ENCODE results near the gene ADIPOQ.
"Not testable (repeated sequence)": the region's sequence is repeated elsewhere in the genome, so short reads cannot be mapped to it uniquely, and the experiment has no call there.

ADIPOQ gene

GRCh38 chr3:186869253-186870100, 27.0 kb downstream of the ADIPOQ start:
- H4K20me1 ChIP-seq (ENCODE audit: insufficient read depth, low read length) = no peaks in the 10 kb centered on the region
- no peaks in the 10 kb centered on the region for H3K4me1 ChIP-seq (ENCODE audit: low read length)
- H3K9ac ChIP-seq (ENCODE audit: low read length) = no peak overlapping the region
- no peaks in the 10 kb centered on the region for H3K79me2 ChIP-seq (ENCODE audit: low read length)
- no peak for TF ChIP-seq EZH2phosphoT487 (IDR thresholded peaks at IDR 0.05; ENCODE audit: low read depth)
- TF ChIP-seq CTCF (IDR thresholded peaks at IDR 0.05; ENCODE audit: low read depth, low read length) = no peak
- H3K4me2 ChIP-seq (ENCODE audit: low read length) = no peak overlapping the region
- H3K27ac ChIP-seq (ENCODE audit: low read length) = no peak overlapping the region
- H3K27me3 ChIP-seq (ENCODE audit: low read depth, low read length) = no peaks in the 10 kb centered on the region
- no peak overlapping the region for H3K4me3 ChIP-seq (ENCODE audit: low read length)
- H3K9me3 ChIP-seq (ENCODE audit: insufficient read depth, low read length) = no peaks in the 10 kb centered on the region
- no peaks in the 10 kb centered on the region for H3K36me3 ChIP-seq (replicated peaks; ENCODE audit: low read depth, low read length)
- H2AFZ ChIP-seq (ENCODE audit: low read depth, low read length) = no peak overlapping the region

GRCh38 chr3:186870421-186871201, 28.1 kb downstream of the ADIPOQ start:
- 0 out of 2 replicates have a peak overlapping the region, but pooled peaks have one; percentile 42 for H2AFZ ChIP-seq (ENCODE audit: low read depth, low read length)
- no peaks in the 10 kb centered on the region for H3K36me3 ChIP-seq (replicated peaks; ENCODE audit: low read depth, low read length)
- TF ChIP-seq EZH2phosphoT487 (IDR thresholded peaks at IDR 0.05; ENCODE audit: low read depth) = no peak
- TF ChIP-seq CTCF (IDR thresholded peaks at IDR 0.05; ENCODE audit: low read depth, low read length) = no peak
- no peak overlapping the region for H3K4me3 ChIP-seq (ENCODE audit: low read length)
- no peaks in the 10 kb centered on the region for H3K79me2 ChIP-seq (ENCODE audit: low read length)
- no peak overlapping the region for H3K27ac ChIP-seq (ENCODE audit: low read length)
- H3K27me3 ChIP-seq (ENCODE audit: low read depth, low read length) = no peaks in the 10 kb centered on the region
- H3K4me1 ChIP-seq (ENCODE audit: low read length) = no peaks in the 10 kb centered on the region
- H3K9ac ChIP-seq (ENCODE audit: low read length) = no peak overlapping the region
- H4K20me1 ChIP-seq (ENCODE audit: insufficient read depth, low read length) = no peaks in the 10 kb centered on the region
- H3K4me2 ChIP-seq (ENCODE audit: low read length) = no peak overlapping the region
- no peaks in the 10 kb centered on the region for H3K9me3 ChIP-seq (ENCODE audit: insufficient read depth, low read length)

- TF ChIP-seq CTCF (IDR thresholded peaks at IDR 0.05; ENCODE audit: low read depth, low read length) (no peak), EZH2phosphoT487 (IDR thresholded peaks at IDR 0.05; ENCODE audit: low read depth) (no peak)
- H3K4me3 ChIP-seq (ENCODE audit: low read length) = no peak overlapping the region
- H3K27me3 ChIP-seq (ENCODE audit: low read depth, low read length) = no peaks in the 10 kb centered on the region
- no peaks in the 10 kb centered on the region for H3K4me1 ChIP-seq (ENCODE audit: low read length)
- no peaks in the 10 kb centered on the region for H3K79me2 ChIP-seq (ENCODE audit: low read length)
- 0 out of 2 replicates have a peak overlapping the region, but pooled peaks have one; percentile 42 for H2AFZ ChIP-seq (ENCODE audit: low read depth, low read length)
- no peak overlapping the region for H3K27ac ChIP-seq (ENCODE audit: low read length)
- no peaks in the 10 kb centered on the region for H3K9me3 ChIP-seq (ENCODE audit: insufficient read depth, low read length)
- H3K36me3 ChIP-seq (replicated peaks; ENCODE audit: low read depth, low read length) = no peaks in the 10 kb centered on the region
- H3K9ac ChIP-seq (ENCODE audit: low read length) = no peak overlapping the region
- H4K20me1 ChIP-seq (ENCODE audit: insufficient read depth, low read length) = no peaks in the 10 kb centered on the region
- H3K4me2 ChIP-seq (ENCODE audit: low read length) = no peak overlapping the region
Measured at GRCh38 chr3:186871403-186871924, 29.0 kb downstream of the ADIPOQ start.

GRCh38 chr3:186873796-186874195, 31.3 kb downstream of the ADIPOQ start:
- not testable (repeated sequence) for H3K4me1 ChIP-seq (ENCODE audit: low read length); H3K9me3 ChIP-seq (ENCODE audit: insufficient read depth, low read length); H3K4me2 ChIP-seq (ENCODE audit: low read length); H3K36me3 ChIP-seq (replicated peaks; ENCODE audit: low read depth, low read length); H3K27me3 ChIP-seq (ENCODE audit: low read depth, low read length); H3K4me3 ChIP-seq (ENCODE audit: low read length); H3K79me2 ChIP-seq (ENCODE audit: low read length); H4K20me1 ChIP-seq (ENCODE audit: insufficient read depth, low read length); H2AFZ ChIP-seq (ENCODE audit: low read depth, low read length); H3K27ac ChIP-seq (ENCODE audit: low read length); H3K9ac ChIP-seq (ENCODE audit: low read length)

GRCh38 chr3:186874216-186874615, 31.7 kb downstream of the ADIPOQ start:
- H3K9me3 ChIP-seq (ENCODE audit: insufficient read depth, low read length) = not testable (repeated sequence)

GRCh38 chr3:186874841-186875240, 32.3 kb downstream of the ADIPOQ start:
- H3K4me2 ChIP-seq (ENCODE audit: low read length); H4K20me1 ChIP-seq (ENCODE audit: insufficient read depth, low read length); H3K9me3 ChIP-seq (ENCODE audit: insufficient read depth, low read length); H2AFZ ChIP-seq (ENCODE audit: low read depth, low read length); H3K27me3 ChIP-seq (ENCODE audit: low read depth, low read length); H3K36me3 ChIP-seq (replicated peaks; ENCODE audit: low read depth, low read length); H3K9ac ChIP-seq (ENCODE audit: low read length); H3K4me1 ChIP-seq (ENCODE audit: low read length); H3K4me3 ChIP-seq (ENCODE audit: low read length); H3K27ac ChIP-seq (ENCODE audit: low read length); H3K79me2 ChIP-seq (ENCODE audit: low read length): not testable (repeated sequence)

More at GRCh38 chr3:186874216-186874615, 31.7 kb downstream of the ADIPOQ start:
- H3K4me1 ChIP-seq (ENCODE audit: low read length); H2AFZ ChIP-seq (ENCODE audit: low read depth, low read length); H3K79me2 ChIP-seq (ENCODE audit: low read length); H3K27ac ChIP-seq (ENCODE audit: low read length); H3K9ac ChIP-seq (ENCODE audit: low read length); H4K20me1 ChIP-seq (ENCODE audit: insufficient read depth, low read length); H3K4me2 ChIP-seq (ENCODE audit: low read length); H3K4me3 ChIP-seq (ENCODE audit: low read length); H3K36me3 ChIP-seq (replicated peaks; ENCODE audit: low read depth, low read length); H3K27me3 ChIP-seq (ENCODE audit: low read depth, low read length): not testable (repeated sequence)

Data from OCI-LY3 (cell line).